Right atrium auricular region (tissue), 2 donors: Measurements from ENCODE around the gene CCNY. TPM values are rescaled to one million over a fixed set of nuclear protein-coding genes. Genes with fewer than 3 reads are reported as not detected.
"Not testable (repeated sequence)": the region's sequence is repeated elsewhere in the genome, so short reads cannot be mapped to it uniquely, and the experiment has no call there.

ENCODE experiments used
- DNase-seq: peaks from one replicate; pipeline ENCODE4 v3.0.0-alpha.2; 2019; ENCODE audit warnings: low spot score
- H3K27ac ChIP-seq, 2 donors: fragments of 200-600 bp; sonication (generic); 1 replicate in 1 of 2; 2 replicates in 1 of 2; pipeline ENCODE4 v1.5.1; 2016 to 2019
- H3K27me3 ChIP-seq, 2 donors: fragments of 200-600 bp; sonication (generic); one replicate each; pipeline versions ENCODE4 v1.5.1 to v1.6.0; 2017 to 2019
- H3K36me3 ChIP-seq: fragments of 200-600 bp; sonication (generic); one replicate; pipeline ENCODE4 v1.5.1; 2016
- H3K4me1 ChIP-seq, 2 donors: fragments of 200-600 bp; sonication (generic); one replicate each; pipeline versions ENCODE4 v1.5.1 to v1.6.0; 2017 to 2019
- H3K4me3 ChIP-seq, 2 donors: fragments of 200-600 bp; sonication (generic); 1 replicate in 1 of 2; 2 replicates in 1 of 2; pipeline ENCODE4 v1.5.1; 2017 to 2019; ENCODE audit warnings: mild to moderate bottlenecking in 1 of 2, moderate library complexity in 1 of 2
- H3K9me3 ChIP-seq, 2 donors: fragments of 200-600 bp; sonication (generic); one replicate each; pipeline ENCODE4 v1.5.1; 2019
- CTCF ChIP-seq, 2 donors: fragments of 200-600 bp; sonication (generic); IDR thresholded peaks; one replicate each; pipeline ENCODE4 v1.5.1; 2019; ENCODE audit warnings: antibody characterized with exemption in 2 of 2
- total RNA-seq, 2 donors: library from RNA; depleted of rRNA; stranded (reverse); fragments of >200 nt; gene quantifications; one replicate each; pipeline ENCODE4 v1.1.0, GENCODE V29; 2016

The CCNY gene
- total RNA-seq, 2 donors from 2014 or later = 35.6 to 58.1 TPM

- no peak for DNase-seq
- Histone ChIP-seq H3K4me1 (peaks cover 0 to 86% of the 10 kb centered on the region in 2 donors), H3K27ac (no peak overlapping the region)
Observed at GRCh38 chr10:35398355-35398754, 62.0 kb downstream of the CCNY start.

GRCh38 chr10:35398908-35399307 lies 62.6 kb downstream of the CCNY start:
- Histone ChIP-seq H3K9me3 (no peaks in the 10 kb centered on the region), H3K27me3 (no peaks in the 10 kb centered on the region), H3K4me3 (no peak overlapping the region), H3K4me1 (peaks cover 0 to 83% of the 10 kb centered on the region in 2 donors), H3K36me3 (no peaks in the 10 kb centered on the region), H3K27ac (no peak overlapping the region)
- no peak for TF ChIP-seq CTCF (IDR thresholded peaks at IDR 0.05)
- DNase-seq = no peak

More at GRCh38 chr10:35398355-35398754, 62.0 kb downstream of the CCNY start:
- Histone ChIP-seq H3K27me3 (no peaks in the 10 kb centered on the region), H3K9me3 (no peaks in the 10 kb centered on the region), H3K36me3 (no peaks in the 10 kb centered on the region), H3K4me3 (no peak overlapping the region)
- TF ChIP-seq CTCF (IDR thresholded peaks at IDR 0.05) = no peak

GRCh38 chr10:35399414-35400009 lies 63.2 kb downstream of the CCNY start:
- Histone ChIP-seq H3K9me3 (no peaks in the 10 kb centered on the region), H3K4me3 (no peak overlapping the region), H3K27me3 (no peaks in the 10 kb centered on the region), H3K4me1 (peaks cover 0 to 83% of the 10 kb centered on the region in 2 donors), H3K36me3 (no peaks in the 10 kb centered on the region), H3K27ac (no peak overlapping the region)
- DNase-seq = no peak
- TF ChIP-seq CTCF (IDR thresholded peaks at IDR 0.05) = no peak

GRCh38 chr10:35400595-35401268 lies 64.4 kb downstream of the CCNY start:
- DNase-seq = no peak
- Histone ChIP-seq H3K4me1 (peaks cover 0 to 79% of the 10 kb centered on the region in 2 donors), H3K27ac (no peak overlapping the region), H3K27me3 (no peaks in the 10 kb centered on the region), H3K36me3 (no peaks in the 10 kb centered on the region), H3K4me3 (no peak overlapping the region), H3K9me3 (no peaks in the 10 kb centered on the region)
- no peak for TF ChIP-seq CTCF (IDR thresholded peaks at IDR 0.05)

- Histone ChIP-seq H3K27ac (peak overlapping the region in 1 of 2 donors; percentile 41), H3K4me1 (peaks cover 0 to 51% of the 10 kb centered on the region in 2 donors)
- H3K36me3 ChIP-seq, DNase-seq, H3K27me3 ChIP-seq, H3K9me3 ChIP-seq, H3K4me3 ChIP-seq: not testable (repeated sequence)
Observed at GRCh38 chr10:35403491-35403890, 67.2 kb downstream of the CCNY start.

GRCh38 chr10:35404077-35404476 lies 67.8 kb downstream of the CCNY start:
- not testable (repeated sequence) for H3K36me3 ChIP-seq, H3K9me3 ChIP-seq, H3K27me3 ChIP-seq, H3K4me3 ChIP-seq
- peaks cover 0 to 51% of the 10 kb centered on the region in 2 donors for H3K4me1 ChIP-seq
- H3K27ac ChIP-seq = peak overlapping the region in 1 of 2 donors; percentile 41
- DNase-seq = peak; percentile 85

- not testable (repeated sequence) for H3K27me3 ChIP-seq, H3K9me3 ChIP-seq, DNase-seq, H3K36me3 ChIP-seq, H3K27ac ChIP-seq, H3K4me3 ChIP-seq
- peaks cover 0 to 38% of the 10 kb centered on the region in 2 donors for H3K4me1 ChIP-seq
Observed at GRCh38 chr10:35406003-35406630, 69.8 kb downstream of the CCNY start.

GRCh38 chr10:35407696-35408095 lies 71.4 kb downstream of the CCNY start:
- H3K9me3 ChIP-seq, H3K27me3 ChIP-seq, H3K36me3 ChIP-seq, H3K4me3 ChIP-seq, DNase-seq, H3K27ac ChIP-seq: not testable (repeated sequence)
- peaks cover 0 to 42% of the 10 kb centered on the region in 2 donors for H3K4me1 ChIP-seq
